H1 (cell line): ENCODE measurements around the gene SLC26A1. TPM values are rescaled to one million over a fixed set of nuclear protein-coding genes. Genes with fewer than 3 reads are reported as not detected.

Experiments used
- BCL11A ChIP-seq, 2 experiments: IDR thresholded peaks; one replicate each; pipeline ENCODE4 v1.6.1; 2011; ENCODE audit warnings: low read depth in 2 of 2, low read length in 2 of 2, mild to moderate bottlenecking in 2 of 2
- CEBPB ChIP-seq: IDR thresholded peaks from 2 replicates; pipeline ENCODE4 v1.6.1; 2012; ENCODE audit warnings: low read depth, low read length
- CTBP2 ChIP-seq: IDR thresholded peaks from 2 replicates; pipeline ENCODE4 v1.7.0; 2011; ENCODE audit warnings: borderline replicate concordance, mild to moderate bottlenecking, moderate library complexity, mixed read lengths, low read length; ENCODE audit not compliant: insufficient read depth, insufficient read length
- EZH2 ChIP-seq: fragments of 200-600 bp; sonication (generic); IDR thresholded peaks from 2 replicates; pipeline ENCODE4 v1.7.1; 2012; ENCODE audit warnings: low read depth, mild to moderate bottlenecking, moderate library complexity, low read length, inconsistent platforms; ENCODE audit not compliant: severe bottlenecking
- GTF2F1 ChIP-seq: IDR thresholded peaks from 2 replicates; pipeline ENCODE4 v1.6.1; 2012; ENCODE audit warnings: low read depth, low read length, improper control_type of control experiment, borderline replicate concordance
- JUND ChIP-seq: IDR thresholded peaks from 2 replicates; pipeline ENCODE4 v1.6.1; 2011; ENCODE audit warnings: mild to moderate bottlenecking, improper control_type of control experiment, low read length
- POLR2AphosphoS5 ChIP-seq: IDR thresholded peaks from 2 replicates; pipeline ENCODE4 v1.6.1; 2011; ENCODE audit warnings: low read depth, low read length
- SUZ12 ChIP-seq: fragments of 200-600 bp; sonication (generic); IDR thresholded peaks from 2 replicates; pipeline ENCODE4 v1.6.1; 2012; ENCODE audit warnings: mild to moderate bottlenecking, inconsistent platforms, low read length, moderate library complexity, mixed read lengths
- TBP ChIP-seq: IDR thresholded peaks from 2 replicates; pipeline ENCODE4 v1.6.1; 2011; ENCODE audit warnings: low read depth, low read length, improper control_type of control experiment
- TEAD4 ChIP-seq: IDR thresholded peaks from 2 replicates; pipeline ENCODE4 v1.6.1; 2012; ENCODE audit warnings: low read depth, low read length, inconsistent platforms, mixed read lengths
- polyA plus RNA-seq, 7 experiments: library from polyadenylated mRNA; depleted of rRNA in 3 of 7; stranded (reverse) in 5 of 7; unstranded in 2 of 7; fragments of >200 nt in 5 of 7; fragments of 200-250 nt in 2 of 7; gene quantifications; 1 replicate in 5 of 7; 2 replicates in 1 of 7; 4 replicates in 1 of 7; pipeline versions ENCODE4 v1.2.1 to v1.2.3, GENCODE V29; 2011 to 2013; ENCODE audit warnings: missing spikeins in 2 of 7, mixed read lengths in 2 of 7
- total RNA-seq: library from RNA; stranded (reverse); fragmentation: NEBNext Ultra II Directional; extraction: Animal tissue kit (Norgen Biotek cat#: 25700); gene quantifications from 2 replicates; pipeline ENCODE4 v1.2.1, GENCODE V29; 2021

Gene SLC26A1
- total and polyA plus RNA-seq, 2 of the 8 experiments (the other 6 are each of a cell fraction or from before 2014, with no cell fraction given), result 0.11 TPM; not detected in 1

- no peak for TF ChIP-seq TEAD4
- TF ChIP-seq EZH2, result no peak
- no peak for TF ChIP-seq TBP
- TF ChIP-seq GTF2F1, result no peak
- TF ChIP-seq POLR2AphosphoS5, result no peak
- TF ChIP-seq CTBP2, result no peak
- no peak for TF ChIP-seq JUND
- no peak for TF ChIP-seq BCL11A (IDR thresholded peaks at IDR 0.05; ENCODE audit: low read depth in 2 of 2, low read length in 2 of 2)
- TF ChIP-seq CEBPB, result no peak
- TF ChIP-seq SUZ12, result no peak
- TF ChIP-seq, all 59 proteins: peak for 0
These were observed 46.5 kb upstream of the SLC26A1 start (continued) for GRCh38 chr4:1039493-1040343.
